ENCODE measurements around the gene DRC7.

The DRC7 gene

GRCh38 chr16:57679016-57679415, 15.6 kb upstream of the DRC7 start:
- no peak for DNase-seq

- no peak for DNase-seq
Measured at GRCh38 chr16:57679767-57680482, 14.7 kb upstream of the DRC7 start.

GRCh38 chr16:57680842-57681375, 13.7 kb upstream of the DRC7 start:
- no peak for DNase-seq

GRCh38 chr16:57681950-57682728, 12.5 kb upstream of the DRC7 start:
- DNase-seq, result no peak

GRCh38 chr16:57682809-57683635, 11.6 kb upstream of the DRC7 start:
- no peak for DNase-seq

- no peak for DNase-seq
Measured at GRCh38 chr16:57683636-57684545, 10.7 kb upstream of the DRC7 start.

GRCh38 chr16:57684626-57685358, 9.8 kb upstream of the DRC7 start:
- no peak for DNase-seq

GRCh38 chr16:57685633-57686032, 9.0 kb upstream of the DRC7 start:
- no peak for DNase-seq

GRCh38 chr16:57686577-57686976, 8.0 kb upstream of the DRC7 start:
- no peak for DNase-seq

GRCh38 chr16:57687363-57687929, 7.2 kb upstream of the DRC7 start:
- no peak for DNase-seq

- DNase-seq, result no peak
Measured at GRCh38 chr16:57688487-57688986, 6.1 kb upstream of the DRC7 start.

GRCh38 chr16:57688987-57689761, 5.4 kb upstream of the DRC7 start:
- no peak for DNase-seq

- DNase-seq, result peak; percentile 62
Measured at GRCh38 chr16:57689762-57690558, 4.6 kb upstream of the DRC7 start.

GRCh38 chr16:57690782-57691471, 3.7 kb upstream of the DRC7 start:
- no peak for DNase-seq

GRCh38 chr16:57692636-57693035, 2.0 kb upstream of the DRC7 start:
- DNase-seq, result no peak

GRCh38 chr16:57693550-57693949, 1.1 kb upstream of the DRC7 start:
- DNase-seq, result no peak

- DNase-seq, result no peak
Measured at GRCh38 chr16:57694231-57694724, 328 bp upstream of the DRC7 start.

GRCh38 chr16:57695680-57696069, 1.1 kb downstream of the DRC7 start:
- DNase-seq, result no peak

All from activated CD4-positive, alpha-beta T cell treated with anti-CD3 and anti-CD28 coated beads, Interleukin-2, Interleukin-6, amounts not matched to agents 100 ng/mL and 50 ng/mL, durations not matched to agents 16 hours and 8 hours (primary cell).